ENCODE data around the gene FBXL3. TPM values are rescaled to one million over a fixed set of nuclear protein-coding genes. Genes with fewer than 3 reads are reported as not detected.
A peak's percentile ranks its signal among the peaks of the same experiment; 100 is the strongest.

The FBXL3 gene
- total and polyA plus RNA-seq, 2 of the 4 experiments (the other 2 are of a cell fraction) = 15.3 to 43.6 TPM

- peaks cover 3% of the 10 kb centered on the region; the same call in 1 of the 2 replicates for H3K4me1 ChIP-seq (ENCODE audit: control insufficient read depth, insufficient read depth, low read length)
- no peak overlapping the region for H3K14ac ChIP-seq (replicated peaks; ENCODE audit: low read depth, low read length)
- H3K36me3 ChIP-seq (ENCODE audit: control insufficient read depth, insufficient read depth, low read length) = no peaks in the 10 kb centered on the region
- H2BK20ac ChIP-seq (ENCODE audit: low read depth, low read length) = no peak overlapping the region
- no peak overlapping the region for H3K23ac ChIP-seq (ENCODE audit: low read depth, low read length)
- in situ Hi-C loops (cut with MboI; ENCODE audit: low sequenced_read_pairs) = no loop called here
- H3K79me1 ChIP-seq (ENCODE audit: low read depth in 1 of 2, low read length in 2 of 2) = no peaks in the 10 kb centered on the region
- DNase-seq (peak; percentile 60), ATAC-seq (ENCODE audit: low read depth) (peak; percentile 32; the same call in 1 of the 2 replicates)
- H3K4me2 ChIP-seq (ENCODE audit: low read depth, low read length) = no peak overlapping the region
- no peaks in the 10 kb centered on the region for H4K20me1 ChIP-seq (ENCODE audit: insufficient read depth, low read length)
- no peaks in the 10 kb centered on the region for H3K9me3 ChIP-seq (ENCODE audit: control insufficient read depth, insufficient read depth, low read length)
- TF ChIP-seq ELK1 (IDR thresholded peaks at IDR 0.05; ENCODE audit: borderline replicate concordance, low read depth, low read length) = no peak
- TF ChIP-seq FOS (IDR thresholded peaks at IDR 0.05; ENCODE audit: low read depth, low read length) = 0 out of 2 replicates have a peak, but pooled peaks have one; percentile 29
- no peak overlapping the region for H2BK15ac ChIP-seq (ENCODE audit: low read depth, low read length)
- H4K5ac ChIP-seq (ENCODE audit: low read depth, low read length) = no peak overlapping the region
- H2AK9ac ChIP-seq (replicated peaks; ENCODE audit: low read depth, low read length, poor library complexity) = no peak overlapping the region
- H3K9me1 ChIP-seq (ENCODE audit: insufficient read depth, low read length) = no peaks in the 10 kb centered on the region; the same call in 1 of the 2 replicates
- ChIA-PET CTCF (no interaction called here), POLR2A (ENCODE audit: unreplicated experiment) (no interaction called here)
- intact Hi-C loops (cut with micrococcal nuclease) = no loop called here
- H3K4ac ChIP-seq (ENCODE audit: low read depth, low read length) = no peak overlapping the region
- H2AFZ ChIP-seq (replicated peaks; ENCODE audit: low read length, poor library complexity) = no peak overlapping the region
- dilution Hi-C loops (cut with HindIII; ENCODE audit: low sequenced_read_pairs, unreplicated experiment) = no loop called here
- no peak overlapping the region for H3K18ac ChIP-seq (ENCODE audit: low read depth, low read length)
- H3K27ac ChIP-seq (ENCODE audit: insufficient read depth, low read length) = no peak overlapping the region
- 80% methylated on average over 1 of the region's 4 CpGs; no CpG with 5 or more reads in 1 of the 2 experiments for WGBS, 2 experiments (ENCODE audit: extremely low coverage in 2 of 2, insufficient read length in 1 of 2)
- no peaks in the 10 kb centered on the region for H3K27me3 ChIP-seq (ENCODE audit: control insufficient read depth, insufficient read depth, low read length)
- H4K91ac ChIP-seq (ENCODE audit: insufficient read depth, low read depth, low read length) = no peak overlapping the region
- H4K8ac ChIP-seq (ENCODE audit: low read depth in 2 of 2, low read length in 2 of 2) = no peak overlapping the region
- no peak overlapping the region for H2BK5ac ChIP-seq (ENCODE audit: low read depth, low read length, poor library complexity, severe bottlenecking)
- H3K4me3 ChIP-seq (ENCODE audit: insufficient read depth, low read depth, low read length) = no peak overlapping the region
- no peak overlapping the region for H3K56ac ChIP-seq (ENCODE audit: extremely low read depth, insufficient read depth, low read length)
- H2BK120ac ChIP-seq (ENCODE audit: low read depth, low read length) = no peak overlapping the region
- no peak overlapping the region for H3K9ac ChIP-seq (ENCODE audit: low read depth, low read length)
- H2AK5ac ChIP-seq (ENCODE audit: low read depth, low read length) = no peak overlapping the region
- no TSS peak for BruUV-seq (replicated peaks)
These were observed 6.9 kb upstream of the FBXL3 start for GRCh38 chr13:77033717-77034302.
